GM12801 (cell line): ENCODE data around the gene DISP2.

Experiments used
- CTCF ChIP-seq: IDR thresholded peaks from one replicate; pipeline ENCODE4 v1.5.1; 2011; ENCODE audit warnings: control low read depth; ENCODE audit not compliant: insufficient read length; ENCODE audit errors: extremely low read depth

DISP2 gene

DNA sequence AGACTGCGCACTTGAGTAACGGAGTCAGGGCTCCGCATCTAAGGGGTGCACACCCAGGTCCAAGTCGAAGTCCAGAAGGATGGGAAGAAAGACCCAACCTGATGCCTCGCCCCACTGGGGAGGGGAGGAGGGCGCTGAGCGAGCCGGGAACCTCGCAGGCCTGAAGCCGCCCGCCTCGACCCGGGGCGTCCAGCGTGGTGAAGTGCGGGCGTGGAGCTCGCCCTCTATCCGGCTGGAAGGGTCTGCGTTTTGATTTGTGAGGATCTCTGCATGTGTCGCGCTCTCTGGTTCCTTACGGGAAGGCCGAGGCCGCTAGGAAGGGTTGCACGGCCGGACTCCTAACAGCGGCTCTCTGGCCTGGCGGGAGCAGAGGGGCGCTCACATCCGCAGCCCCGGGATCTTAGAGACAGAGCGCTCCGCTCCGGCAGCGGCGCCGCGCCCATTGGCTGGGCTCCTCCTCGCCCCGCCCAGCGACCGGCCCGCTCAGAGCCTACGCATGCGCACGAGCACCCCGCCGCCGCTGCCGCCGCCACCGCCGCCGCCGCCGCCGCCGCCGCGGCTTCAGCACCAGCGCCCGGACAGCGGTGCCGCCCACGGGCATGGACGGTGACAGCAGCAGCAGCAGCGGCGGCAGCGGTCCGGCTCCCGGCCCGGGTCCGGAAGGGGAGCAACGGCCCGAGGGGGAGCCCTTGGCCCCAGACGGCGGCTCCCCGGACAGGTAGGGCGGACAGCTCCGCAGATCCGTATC, at the start of gene DISP2:
DISP2 (plus strand) TSS at position 497 of the 748 bp plus-strand sequence; CDS start at position 600, 103 bp downstream.
- no peak for TF ChIP-seq CTCF

DNA sequence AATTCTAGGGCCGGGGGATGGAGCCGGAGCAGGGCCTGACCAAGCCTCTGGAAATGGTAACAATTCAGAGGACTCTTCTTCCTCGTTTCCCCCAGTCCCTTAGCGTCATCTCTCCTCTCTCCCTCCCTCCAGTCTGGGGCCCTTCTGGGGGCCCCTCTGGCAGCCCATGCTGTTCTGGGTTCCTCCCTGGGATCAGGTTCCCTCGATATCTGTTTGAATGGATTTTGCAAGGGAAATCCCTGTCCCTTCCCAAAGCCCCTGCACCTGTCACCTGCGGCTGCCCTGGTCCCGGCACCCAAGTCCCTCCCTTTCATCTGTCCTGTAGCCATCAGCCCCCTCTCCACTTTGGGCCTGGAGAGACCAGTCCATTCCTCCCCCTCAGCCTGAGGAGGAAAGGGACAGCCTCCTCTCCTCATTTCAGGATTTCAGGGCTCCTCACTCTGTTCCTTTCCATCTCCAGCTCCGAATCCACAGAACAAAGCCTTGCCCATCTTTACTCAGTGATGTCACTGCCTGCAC, 48.6 kb upstream of the DISP2 start:
- TF ChIP-seq CTCF, result no peak

DNA sequence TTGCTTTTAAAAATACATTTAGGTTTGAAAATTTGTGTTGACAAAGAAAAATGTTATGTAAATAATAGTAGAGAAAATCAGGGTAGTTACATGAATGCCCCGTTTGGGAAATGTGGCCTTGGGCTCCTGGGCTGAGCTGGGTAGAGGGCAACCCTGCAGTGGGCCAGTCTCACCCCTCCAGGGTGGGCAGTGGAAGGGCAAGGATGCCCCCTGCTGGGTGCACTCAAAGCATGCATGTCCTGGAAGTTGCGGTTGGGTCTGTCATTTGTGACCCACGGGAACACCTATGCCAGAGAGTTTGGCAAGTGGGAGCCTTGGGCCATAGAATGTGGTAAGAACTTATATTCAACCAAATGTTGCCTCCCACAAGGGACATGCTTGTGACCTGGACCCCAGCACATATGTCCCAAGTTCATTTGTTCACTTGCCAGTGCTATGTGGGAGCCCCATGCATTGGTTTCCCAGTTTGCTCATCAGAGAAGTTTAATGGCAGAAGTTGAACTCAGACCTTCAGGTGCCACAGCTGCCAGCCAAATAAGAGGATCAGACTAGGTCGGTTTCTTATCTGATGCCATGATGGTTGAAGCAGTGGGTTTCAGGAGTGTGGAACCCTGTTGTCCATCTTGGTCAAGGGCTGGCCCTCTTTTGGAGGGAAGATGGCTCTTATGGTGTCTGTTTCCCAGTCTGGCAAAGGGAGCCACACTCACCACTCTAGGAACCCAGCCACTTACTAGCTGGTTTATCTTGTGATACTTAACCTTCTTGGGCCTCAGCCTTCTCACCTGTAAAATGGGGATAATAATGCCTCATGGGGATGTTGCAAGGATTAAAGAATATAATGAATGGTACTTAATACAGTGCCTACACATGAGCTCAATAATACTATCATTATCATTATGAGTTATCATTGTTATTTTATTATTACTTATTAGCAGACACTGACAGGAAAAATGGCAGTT, 47.7 kb upstream of the DISP2 start:
- TF ChIP-seq CTCF, result no peak

GRCh38 chr15:40310993-40311392, 47.0 kb upstream of the DISP2 start:
- no peak for TF ChIP-seq CTCF

GRCh38 chr15:40312370-40313158, 45.5 kb upstream of the DISP2 start:
- TF ChIP-seq CTCF, result no peak

DNA sequence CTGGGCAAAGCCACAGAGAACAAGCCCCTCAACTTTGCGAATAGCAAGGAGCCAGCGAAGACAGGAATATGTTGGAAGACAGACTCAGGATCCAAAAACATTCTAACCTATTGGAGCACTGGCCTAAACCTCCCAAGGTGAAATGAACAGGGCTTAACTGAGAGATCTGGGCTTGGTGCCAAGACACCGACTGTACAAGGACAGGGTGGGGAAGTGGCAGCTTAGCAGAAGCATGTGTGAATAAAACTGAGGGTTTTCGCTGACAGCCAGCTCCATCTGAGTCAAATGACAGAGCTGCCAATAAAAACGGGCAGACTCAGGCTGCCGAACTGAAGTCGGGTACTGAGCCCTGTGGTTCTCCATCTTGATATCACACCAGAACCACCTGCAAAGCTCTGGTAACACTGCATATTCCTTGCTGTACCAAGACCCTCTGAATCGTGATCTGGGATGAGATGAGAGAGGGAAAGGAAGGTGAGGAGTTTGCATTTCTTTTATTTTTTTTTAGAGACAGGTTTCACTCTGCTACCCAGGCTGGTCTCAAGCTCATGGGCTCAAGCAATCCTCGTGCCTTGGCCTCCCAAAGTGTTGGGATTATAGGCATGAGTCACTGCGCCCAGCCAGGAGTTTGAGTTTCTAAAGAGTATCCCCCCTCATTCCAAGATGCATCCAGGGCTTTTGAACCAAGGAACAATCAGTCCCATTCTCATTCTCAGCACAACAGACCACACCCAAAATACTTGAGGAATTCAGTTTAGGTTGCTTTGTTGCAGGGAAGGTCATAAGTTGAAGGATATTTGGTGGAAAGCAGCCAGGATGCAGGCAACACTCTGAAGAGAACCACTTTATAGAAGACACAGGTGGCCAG, 44.3 kb upstream of the DISP2 start:
- no peak for TF ChIP-seq CTCF
